GM23338 (cell line): ENCODE measurements around the gene PRR35. TPM values are rescaled to one million over a fixed set of nuclear protein-coding genes. Genes with fewer than 3 reads are reported as not detected.
A peak's percentile ranks its signal among the peaks of the same experiment; 100 is the strongest.

Experiments used
- ATAC-seq: fragments of 200-7000 bp; cut with Tn5 transposase; 3 replicates; pipeline ENCODE4 v1.9.1; 2020
- DNase-seq: peaks from one replicate; pipeline ENCODE4 v3.0.0-alpha.2; 2015; ENCODE audit warnings: low spot score
- H2AFZ ChIP-seq: fragments of 200-600 bp; sonication (generic); 2 replicates; pipeline ENCODE4 v1.8.0; 2016; ENCODE audit warnings: antibody characterized with exemption, mild to moderate bottlenecking, moderate library complexity
- H3F3A ChIP-seq: fragments of 200-600 bp; sonication (generic); replicated peaks from 2 replicates; pipeline ENCODE4 v1.8.0; 2017; ENCODE audit warnings: antibody characterized with exemption, mixed run types, low read depth
- H3K27ac ChIP-seq: fragments of 200-600 bp; sonication (generic); 2 replicates; pipeline ENCODE4 v1.6.1; 2016; ENCODE audit warnings: low read depth
- H3K27me3 ChIP-seq: fragments of 200-600 bp; sonication (generic); 2 replicates; pipeline ENCODE4 v1.8.0; 2016; ENCODE audit warnings: mild to moderate bottlenecking, mixed run types, moderate library complexity; ENCODE audit not compliant: insufficient read depth
- H3K36me3 ChIP-seq: fragments of 200-600 bp; sonication (generic); 2 replicates; pipeline ENCODE4 v1.8.0; 2016; ENCODE audit warnings: mild to moderate bottlenecking; ENCODE audit not compliant: insufficient read depth
- H3K4me1 ChIP-seq: fragments of 200-600 bp; sonication (generic); 2 replicates; pipeline ENCODE4 v1.8.0; 2016; ENCODE audit warnings: mild to moderate bottlenecking, moderate library complexity; ENCODE audit not compliant: insufficient read depth
- H3K4me2 ChIP-seq: fragments of 200-600 bp; sonication (generic); 2 replicates; pipeline ENCODE4 v1.7.1; 2017; ENCODE audit warnings: mixed run types
- H3K4me3 ChIP-seq: fragments of 200-600 bp; sonication (generic); 2 replicates; pipeline ENCODE4 v1.6.1; 2016; ENCODE audit warnings: mixed run types
- H3K79me2 ChIP-seq: fragments of 200-600 bp; sonication (generic); replicated peaks from 2 replicates; pipeline ENCODE4 v1.8.0; 2017; ENCODE audit warnings: mild to moderate bottlenecking; ENCODE audit not compliant: insufficient read depth
- H3K9me2 ChIP-seq: fragments of 200-600 bp; sonication (generic); 2 replicates; pipeline ENCODE4 v1.8.0; 2017; ENCODE audit not compliant: insufficient read depth
- H4K20me1 ChIP-seq: fragments of 200-600 bp; sonication (generic); replicated peaks from 2 replicates; pipeline ENCODE4 v1.8.0; 2017; ENCODE audit warnings: mild to moderate bottlenecking; ENCODE audit not compliant: insufficient read depth
- H3K27ac Mint-ChIP-seq: 2 replicates; pipeline ENCODE4 v1.8.0; 2020; ENCODE audit warnings: inconsistent platforms, mild to moderate bottlenecking, moderate library complexity, mixed read lengths
- H3K27me3 Mint-ChIP-seq: 3 replicates; pipeline ENCODE4 v1.8.0; 2022; ENCODE audit warnings: low read depth, mild to moderate bottlenecking, moderate library complexity, mixed read lengths, inconsistent platforms; ENCODE audit not compliant: insufficient read depth, poor library complexity
- H3K36me3 Mint-ChIP-seq: 3 replicates; pipeline ENCODE4 v1.8.0; 2021; ENCODE audit warnings: low read depth, mild to moderate bottlenecking, inconsistent platforms, moderate library complexity, mixed read lengths
- H3K4me1 Mint-ChIP-seq: 3 replicates; pipeline ENCODE4 v1.8.0; 2020; ENCODE audit warnings: mild to moderate bottlenecking, inconsistent platforms, mixed read lengths
- H3K4me3 Mint-ChIP-seq: 3 replicates; pipeline ENCODE4 v1.8.0; 2021; ENCODE audit warnings: moderate library complexity, mild to moderate bottlenecking, inconsistent platforms, mixed read lengths
- H3K9me3 Mint-ChIP-seq: 3 replicates; pipeline ENCODE4 v1.8.0; 2020; ENCODE audit warnings: moderate library complexity, mild to moderate bottlenecking, inconsistent platforms, mixed read lengths
- CTCF ChIP-seq, 2 experiments: fragments of 200-600 bp in 1 of 2; sonication (generic) in 1 of 2; conservative IDR thresholded peaks; 2 replicates each; pipeline versions ENCODE4 v1.5.1 to v1.6.1; 2016 to 2017; ENCODE audit warnings: antibody characterized with exemption in 2 of 2, low read depth in 2 of 2, mild to moderate bottlenecking in 2 of 2, moderate library complexity in 1 of 2
- NANOG ChIP-seq: IDR thresholded peaks from 2 replicates; pipeline ENCODE4 v1.6.1; 2016; ENCODE audit warnings: antibody characterized with exemption, borderline replicate concordance
- POLR2AphosphoS5 ChIP-seq: IDR thresholded peaks from 2 replicates; pipeline ENCODE4 v1.6.1; 2016; ENCODE audit warnings: antibody characterized with exemption, low read depth
- STAT1 ChIP-seq: IDR thresholded peaks from one replicate; pipeline ENCODE4 v1.6.1; 2016; ENCODE audit warnings: antibody characterized with exemption; ENCODE audit not compliant: unreplicated experiment
- polyA plus RNA-seq: library from polyadenylated mRNA; unstranded; fragments of >200 nt; fragmentation: Nextera tagmentation; extraction: Ambion mirVana; gene quantifications from 2 replicates; pipeline ENCODE4 v1.2.1, GENCODE V29; 2016
- total RNA-seq: library from RNA; depleted of rRNA; stranded (reverse); fragments of >200 nt; shearing (Covaris generic); gene quantifications from 2 replicates; pipeline ENCODE4 v1.2.3, GENCODE V29; 2014

Gene PRR35
- total and polyA plus RNA-seq, 2 experiments from 2014 or later = 0.32 to 1.4 TPM

DNA sequence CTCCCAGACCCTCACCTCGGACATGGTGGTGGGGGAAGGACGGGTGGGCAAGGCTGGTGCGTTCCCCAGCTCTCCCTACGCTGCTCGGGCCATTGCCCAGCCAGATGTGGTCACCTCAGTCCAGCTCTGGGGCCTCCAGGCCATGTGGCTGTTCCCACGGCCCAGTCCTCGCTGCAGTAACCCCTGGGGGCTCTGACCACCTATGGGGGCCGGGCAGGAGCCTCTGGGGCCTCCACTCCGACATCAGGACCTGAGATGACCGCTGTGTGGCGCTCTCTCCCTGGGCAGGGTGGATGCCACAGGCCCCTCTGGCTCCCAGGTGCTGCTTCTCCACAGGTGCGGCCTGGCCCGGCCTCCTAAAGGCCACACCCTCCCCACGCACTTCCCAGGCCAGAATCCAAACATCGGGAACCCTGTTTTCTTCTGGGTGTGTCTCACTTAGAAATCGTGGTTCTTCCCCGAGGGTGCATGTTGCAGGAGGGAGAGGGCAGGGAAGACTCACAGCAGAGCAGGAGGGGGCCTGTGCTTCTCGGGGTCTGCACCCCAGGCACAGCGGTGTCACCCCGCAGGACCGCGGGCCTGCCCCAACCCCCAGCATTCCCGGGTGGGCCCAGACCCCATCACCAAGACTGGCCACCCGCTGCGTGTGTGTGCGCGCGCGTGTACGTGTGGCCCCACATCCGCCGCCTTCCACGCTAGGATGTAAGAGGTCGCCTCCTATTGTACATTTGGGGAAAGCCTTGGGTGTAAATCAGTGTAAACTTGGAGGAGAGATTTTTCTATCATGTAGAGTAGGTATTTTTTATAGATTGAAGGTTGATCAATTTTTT, 38.6 kb upstream of the PRR35 start:
- peaks cover 11% of the 10 kb centered on the region for H3K36me3 Mint-ChIP-seq
- Histone ChIP-seq H2AFZ (no peak overlapping the region), H4K20me1 (peaks cover 3% of the 10 kb centered on the region; the same call in 1 of the 2 replicates), H3K36me3 (no peaks in the 10 kb centered on the region), H3K4me2 (no peak overlapping the region), H3K27me3 (no peaks in the 10 kb centered on the region), H3K79me2 (peaks cover 5% of the 10 kb centered on the region; the same call in 1 of the 2 replicates), H3K27ac (no peak overlapping the region), H3F3A (0 out of 2 replicates have a peak, but pooled peaks cover 4% of the 10 kb centered on the region), H3K4me3 (no peak overlapping the region), H3K9me2 (no peaks in the 10 kb centered on the region), H3K4me1 (peaks cover 6% of the 10 kb centered on the region; the same call in 1 of the 2 replicates)
- no peak overlapping the region for H3K27ac Mint-ChIP-seq
- H3K4me3 Mint-ChIP-seq = no peak overlapping the region
- peak; percentile 85 for ATAC-seq
- TF ChIP-seq CTCF (conservative IDR thresholded peaks at IDR 0.05; ENCODE audit: low read depth in 2 of 2) (peak; percentile 69 to 89), NANOG (no peak)
- peaks cover 10% of the 10 kb centered on the region for H3K4me1 Mint-ChIP-seq
- no peaks in the 10 kb centered on the region; the same call in 2 of the 3 replicates for H3K9me3 Mint-ChIP-seq
- H3K27me3 Mint-ChIP-seq = peaks cover 19% of the 10 kb centered on the region
- peak; percentile 91 for DNase-seq

DNA sequence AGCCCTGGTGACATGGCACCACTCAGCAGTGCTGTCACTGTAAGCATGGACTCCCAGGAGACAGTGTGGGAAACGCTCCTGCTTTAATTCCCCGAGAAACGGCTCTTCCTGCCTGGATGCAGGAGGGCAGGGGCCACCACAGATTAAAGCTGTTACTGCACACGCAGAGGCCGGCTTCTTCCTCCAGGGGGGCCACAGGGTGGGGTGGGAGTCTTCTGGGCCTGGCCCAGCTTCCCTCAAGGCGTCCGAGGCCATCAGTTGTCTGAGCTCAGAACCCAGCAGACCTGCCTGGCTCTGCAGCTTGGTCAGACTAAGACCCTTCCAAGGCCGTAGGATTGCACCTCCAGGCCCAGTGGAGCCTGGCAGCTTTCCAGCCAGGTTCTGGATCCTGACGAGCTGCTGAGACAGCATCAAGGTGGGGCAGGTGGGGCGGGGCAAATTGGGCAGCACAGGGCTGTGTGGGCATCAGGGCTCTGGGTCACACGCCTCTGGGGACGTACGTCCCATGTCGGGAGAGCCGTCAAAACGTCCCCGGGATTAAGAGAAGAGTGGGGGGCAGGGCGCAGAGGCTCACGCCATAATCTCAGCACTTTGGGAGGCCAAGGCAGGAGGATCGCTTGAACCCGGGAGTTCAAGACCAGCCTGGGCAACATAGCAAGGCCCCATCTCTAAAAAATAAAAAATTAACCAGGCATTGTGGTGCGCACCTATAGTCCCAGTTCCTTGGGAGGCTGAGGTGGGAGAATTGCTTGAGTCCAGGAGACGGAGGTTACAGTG, 37.7 kb upstream of the PRR35 start:
- H4K20me1 ChIP-seq = peaks cover 3% of the 10 kb centered on the region; the same call in 1 of the 2 replicates
- H3K4me2 ChIP-seq = no peak overlapping the region
- no peak overlapping the region for H3K4me3 ChIP-seq
- H3K9me2 ChIP-seq = no peaks in the 10 kb centered on the region
- no peaks in the 10 kb centered on the region for H3K36me3 ChIP-seq
- Mint-ChIP-seq H3K4me3 (no peak overlapping the region; the same call in 2 of the 3 replicates), H3K27ac (no peak overlapping the region), H3K36me3 (peaks cover 8% of the 10 kb centered on the region), H3K9me3 (no peaks in the 10 kb centered on the region; the same call in 2 of the 3 replicates), H3K27me3 (peaks cover 18% of the 10 kb centered on the region), H3K4me1 (peaks cover 11% of the 10 kb centered on the region)
- H2AFZ ChIP-seq = no peak overlapping the region
- peaks cover 5% of the 10 kb centered on the region; the same call in 1 of the 2 replicates for H3K79me2 ChIP-seq
- H3K27me3 ChIP-seq = no peaks in the 10 kb centered on the region
- H3F3A ChIP-seq = 0 out of 2 replicates have a peak, but pooled peaks cover 4% of the 10 kb centered on the region
- H3K27ac ChIP-seq = no peak overlapping the region
- no peak for DNase-seq
- ATAC-seq = no peak
- TF ChIP-seq POLR2AphosphoS5 = peak; percentile 39
- TF ChIP-seq CTCF (conservative IDR thresholded peaks at IDR 0.05; ENCODE audit: low read depth in 2 of 2) = no peak
- TF ChIP-seq STAT1 = no peak
- H3K4me1 ChIP-seq = peaks cover 6% of the 10 kb centered on the region; the same call in 1 of the 2 replicates
